ENCODE data around the gene SPRY1. TPM values are rescaled to one million over a fixed set of nuclear protein-coding genes. Genes with fewer than 3 reads are reported as not detected.

The SPRY1 gene
- total and polyA plus RNA-seq, 2 of the 8 experiments (the other 6 are each of a cell fraction or from before 2014, with no cell fraction given): 11.7 to 56.2 TPM

DNA sequence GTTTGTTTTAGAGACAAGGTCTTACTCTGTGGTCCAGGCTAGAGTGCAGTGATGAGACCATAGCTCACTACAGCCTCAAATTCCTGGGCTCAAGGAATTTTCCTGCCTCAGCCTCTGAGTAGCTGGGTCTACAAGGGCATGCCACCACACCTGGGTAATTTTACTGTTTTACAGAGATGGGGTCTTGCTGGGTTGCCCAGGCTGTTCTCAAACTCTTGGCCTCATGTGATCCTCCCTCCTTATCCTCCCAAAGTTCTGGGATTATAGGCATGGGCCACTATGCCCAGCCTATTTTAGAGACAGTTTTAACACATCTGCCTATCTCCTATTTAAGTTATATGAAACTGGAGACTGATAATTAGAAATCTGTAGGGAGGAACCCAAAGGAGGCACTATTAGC is 53.8 kb downstream of the SPRY1 start:
- Histone ChIP-seq H2BK120ac (replicated peaks; ENCODE audit: low read depth, low read length) (no peak overlapping the region), H3K4me2 (ENCODE audit: insufficient read depth in 1 of 2, low read depth in 2 of 2, low read length in 2 of 2) (no peak overlapping the region)

More for the DNA sequence above, 53.8 kb downstream of the SPRY1 start:
- Histone ChIP-seq H4K8ac (ENCODE audit: extremely low read depth, insufficient read depth, low read length) (no peak overlapping the region), H3K36me3 (ENCODE audit: control insufficient read depth in 2 of 4, insufficient read depth in 4 of 4, low read length in 3 of 4) (no peaks in the 10 kb centered on the region), H3K18ac (ENCODE audit: extremely low read depth, low read length) (no peak overlapping the region), H3K4ac (replicated peaks; ENCODE audit: insufficient read length, low read depth, low read length) (no peak overlapping the region), H3K14ac (ENCODE audit: insufficient read length) (no peak overlapping the region), H3K79me1 (ENCODE audit: low read depth, low read length) (no peaks in the 10 kb centered on the region), H2AK5ac (ENCODE audit: low read depth, low read length) (no peak overlapping the region), H3K56ac (replicated peaks; ENCODE audit: insufficient read length, low read depth, low read length) (no peak overlapping the region), H3K27ac (ENCODE audit: low read depth, low read length) (no peak overlapping the region), H2BK20ac (ENCODE audit: low read length) (no peak overlapping the region), H2BK15ac (ENCODE audit: low read length) (0 out of 2 replicates have a peak overlapping the region, but pooled peaks have one; percentile 40), H2BK5ac (ENCODE audit: low read depth, low read length) (no peak overlapping the region), H3K4me3 (ENCODE audit: extremely low read depth in 1 of 4, insufficient read depth in 2 of 4, low read depth in 3 of 4, low read length in 4 of 4) (no peak overlapping the region), H3K23ac (ENCODE audit: insufficient read length) (no peak overlapping the region), H3K23me2 (ENCODE audit: low read depth, low read length) (no peaks in the 10 kb centered on the region), H4K5ac (ENCODE audit: insufficient read length, low read depth, low read length) (no peak overlapping the region), H3K4me1 (replicated peaks in 1 of 4; ENCODE audit: control insufficient read depth in 3 of 4, insufficient read depth in 4 of 4, low read length in 3 of 4) (peaks cover 0 to 3% (median 0%) of the 10 kb centered on the region in 4 experiments; a peak in 2 of 7 replicates), H2AFZ (ENCODE audit: low read length) (no peak overlapping the region), H3K27me3 (replicated peaks in 1 of 4; ENCODE audit: control insufficient read depth in 3 of 4, extremely low read depth in 1 of 4, insufficient read depth in 3 of 4, low read length in 3 of 4) (no peaks in the 10 kb centered on the region), H3K9me3 (ENCODE audit: insufficient read depth in 2 of 2, low read depth in 1 of 2, low read length in 1 of 2) (no peaks in the 10 kb centered on the region), H4K91ac (replicated peaks; ENCODE audit: insufficient read length, low read length) (no peak overlapping the region), H3K9ac (replicated peaks in 1 of 4; ENCODE audit: extremely low read depth in 1 of 4, low read depth in 3 of 4, low read length in 3 of 4) (no peak overlapping the region), H4K20me1 (replicated peaks in 1 of 2; ENCODE audit: control insufficient read depth in 1 of 2, insufficient read depth in 2 of 2, low read length in 2 of 2) (no peaks in the 10 kb centered on the region), H2BK12ac (ENCODE audit: low read depth, low read length) (no peak overlapping the region), H3K79me2 (ENCODE audit: control insufficient read depth in 1 of 2, insufficient read depth in 2 of 2, low read length in 2 of 2) (no peaks in the 10 kb centered on the region)
- DNase-seq (ENCODE audit: low read depth in 1 of 2, low spot score in 2 of 2) (no peak), FAIRE-seq (no peak)
- CTCF ChIA-PET (ENCODE audit: partially characterized antibody): interaction anchor here (1.0 to 1.4 kb wide), 2 partner anchors 14 to 210 kb away, joined by 3 to 6 read pairs; no protein-coding TSS in a partner anchor
- POLR2A ChIA-PET (ENCODE audit: partially characterized antibody): no interaction called here
- TF ChIP-seq CHD2 (IDR thresholded peaks at IDR 0.05; ENCODE audit: low read length) (no peak), SIRT6 (IDR thresholded peaks at IDR 0.05; ENCODE audit: low read length) (no peak), BACH1 (IDR thresholded peaks at IDR 0.05; ENCODE audit: low read length) (no peak), CHD1 (IDR thresholded peaks at IDR 0.05; ENCODE audit: low read depth, low read length) (no peak)
- TF ChIP-seq, protein P1, sequence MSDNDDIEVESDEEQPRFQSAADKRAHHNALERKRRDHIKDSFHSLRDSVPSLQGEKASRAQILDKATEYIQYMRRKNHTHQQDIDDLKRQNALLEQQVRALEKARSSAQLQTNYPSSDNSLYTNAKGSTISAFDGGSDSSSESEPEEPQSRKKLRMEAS (IDR thresholded peaks at IDR 0.05): no peak
